Measurements from ENCODE around the gene SNIP1.

- no peak for TF ChIP-seq CTCF (IDR thresholded peaks at IDR 0.05 in 2 of 3, conservative IDR thresholded peaks at IDR 0.05 in 1 of 3; ENCODE audit: control insufficient read depth in 2 of 3, extremely low read depth in 1 of 3, insufficient read depth in 1 of 3, low read depth in 3 of 3, low read length in 3 of 3)
- TF ChIP-seq SIN3A (IDR thresholded peaks at IDR 0.05; ENCODE audit: low read depth, low read length), result no peak
These were observed 47.4 kb downstream of the SNIP1 start for GRCh38 chr1:37506740-37507139.
